H9 (cell line): ENCODE data around the gene GARNL3. TPM values are rescaled to one million over a fixed set of nuclear protein-coding genes. Genes with fewer than 3 reads are reported as not detected.

Source experiments
- DNase-seq: peaks from one replicate; pipeline ENCODE4 v3.0.0-alpha.2; 2017
- H2AFZ ChIP-seq: one replicate; pipeline ENCODE4 v1.6.1; 2013; ENCODE audit warnings: mild to moderate bottlenecking, low read length, control low read depth, moderate library complexity
- H2AK5ac ChIP-seq: 2 replicates; pipeline ENCODE4 v1.6.1; 2013; ENCODE audit warnings: low read length, control low read depth, mixed read lengths; ENCODE audit not compliant: insufficient read length
- H2BK120ac ChIP-seq: one replicate; pipeline ENCODE4 v1.6.1; 2013; ENCODE audit warnings: low read depth, mild to moderate bottlenecking, low read length, control low read depth, inconsistent platforms; ENCODE audit not compliant: poor library complexity, severe bottlenecking
- H2BK12ac ChIP-seq: 2 replicates; pipeline ENCODE4 v1.6.1; 2013; ENCODE audit warnings: low read length, control low read depth, mixed read lengths, low read depth; ENCODE audit not compliant: insufficient read length
- H2BK15ac ChIP-seq: 2 replicates; pipeline ENCODE4 v1.6.1; 2013; ENCODE audit warnings: low read depth, low read length, control low read depth
- H2BK20ac ChIP-seq: one replicate; pipeline ENCODE4 v1.6.1; 2013; ENCODE audit warnings: low read depth, mild to moderate bottlenecking, low read length, control low read depth, inconsistent platforms; ENCODE audit not compliant: poor library complexity, severe bottlenecking
- H2BK5ac ChIP-seq: 2 replicates; pipeline ENCODE4 v1.6.1; 2013; ENCODE audit warnings: low read length, control low read depth, mixed read lengths; ENCODE audit not compliant: insufficient read length
- H3K14ac ChIP-seq: 2 replicates; pipeline ENCODE4 v1.6.1; 2013; ENCODE audit warnings: low read length, control low read depth; ENCODE audit not compliant: insufficient read depth
- H3K18ac ChIP-seq: 2 replicates; pipeline ENCODE4 v1.6.1; 2013; ENCODE audit warnings: low read depth, mild to moderate bottlenecking, mixed read lengths, low read length, control low read depth; ENCODE audit not compliant: insufficient read length
- H3K23ac ChIP-seq: 2 replicates; pipeline ENCODE4 v1.6.1; 2013; ENCODE audit warnings: low read length, control low read depth, mixed read lengths, low read depth; ENCODE audit not compliant: insufficient read length
- H3K23me2 ChIP-seq: 2 replicates; pipeline ENCODE4 v1.6.1; 2013; ENCODE audit warnings: low read depth, mild to moderate bottlenecking, mixed read lengths, low read length, control low read depth; ENCODE audit not compliant: insufficient read length, poor library complexity, severe bottlenecking
- H3K27ac ChIP-seq: 2 replicates; pipeline ENCODE4 v1.5.1; 2013; ENCODE audit warnings: low read length, control low read depth, mixed read lengths, low read depth; ENCODE audit not compliant: insufficient read length
- H3K27me3 ChIP-seq: 2 replicates; pipeline ENCODE4 v1.6.1; 2013; ENCODE audit warnings: low read length, control low read depth, inconsistent platforms; ENCODE audit not compliant: insufficient read depth
- H3K4ac ChIP-seq: 2 replicates; pipeline ENCODE4 v1.6.1; 2013; ENCODE audit warnings: low read depth, mild to moderate bottlenecking, control low read depth, inconsistent platforms, low read length, moderate library complexity
- H3K4me1 ChIP-seq: 2 replicates; pipeline ENCODE4 v1.6.1; 2013; ENCODE audit warnings: low read length, control low read depth, inconsistent platforms; ENCODE audit not compliant: insufficient read depth
- H3K4me2 ChIP-seq: 2 replicates; pipeline ENCODE4 v1.6.1; 2013; ENCODE audit warnings: low read length, control low read depth, mixed read lengths; ENCODE audit not compliant: insufficient read length, insufficient read depth
- H3K56ac ChIP-seq: 2 replicates; pipeline ENCODE4 v1.6.1; 2013; ENCODE audit warnings: low read depth, mild to moderate bottlenecking, mixed read lengths, low read length, control low read depth; ENCODE audit not compliant: insufficient read length
- H3K79me1 ChIP-seq: 2 replicates; pipeline ENCODE4 v1.6.1; 2013; ENCODE audit warnings: low read depth, mild to moderate bottlenecking, moderate library complexity, low read length, control low read depth, inconsistent platforms; ENCODE audit not compliant: insufficient read depth, poor library complexity, severe bottlenecking
- H3K79me2 ChIP-seq: 2 replicates; pipeline ENCODE4 v1.6.1; 2013; ENCODE audit warnings: low read length, control low read depth, inconsistent platforms; ENCODE audit not compliant: insufficient read depth
- H3K9ac ChIP-seq: 2 replicates; pipeline ENCODE4 v1.6.1; 2013; ENCODE audit warnings: low read length, control low read depth, mixed read lengths; ENCODE audit not compliant: insufficient read length; ENCODE audit errors: extremely low read depth
- H3K9me3 ChIP-seq: one replicate; pipeline ENCODE4 v1.6.1; 2013; ENCODE audit warnings: low read depth, low read length, inconsistent platforms; ENCODE audit not compliant: control insufficient read depth
- H3T11ph ChIP-seq: one replicate; pipeline ENCODE4 v1.6.1; 2013; ENCODE audit warnings: mild to moderate bottlenecking, low read length, control low read depth, inconsistent platforms
- H4K20me1 ChIP-seq: one replicate; pipeline ENCODE4 v1.6.1; 2013; ENCODE audit not compliant: control insufficient read depth, insufficient read length, insufficient read depth
- H4K5ac ChIP-seq: 2 replicates; pipeline ENCODE4 v1.6.1; 2013; ENCODE audit warnings: low read depth, mild to moderate bottlenecking, mixed read lengths, low read length, control low read depth; ENCODE audit not compliant: insufficient read length
- H4K8ac ChIP-seq: replicated peaks from 2 replicates; pipeline ENCODE4 v1.6.1; 2013; ENCODE audit warnings: low read length, control low read depth, mixed read lengths, low read depth; ENCODE audit not compliant: insufficient read length
- H4K91ac ChIP-seq: 2 replicates; pipeline ENCODE4 v1.6.1; 2013; ENCODE audit warnings: low read depth, mild to moderate bottlenecking, moderate library complexity, mixed read lengths, low read length, control low read depth; ENCODE audit not compliant: insufficient read length
- H3K27ac Mint-ChIP-seq, 3 experiments: 2 replicates in 2 of 3; 3 replicates in 1 of 3; pipeline ENCODE4 v1.8.0; 2020 to 2021; ENCODE audit warnings: mixed read lengths in 3 of 3, mild to moderate bottlenecking in 1 of 3, moderate library complexity in 1 of 3
- H3K27me3 Mint-ChIP-seq: 2 replicates; pipeline ENCODE4 v1.8.0; 2021; ENCODE audit warnings: low read depth, mild to moderate bottlenecking, moderate library complexity, mixed read lengths
- H3K36me3 Mint-ChIP-seq, 3 experiments: 2 replicates in 2 of 3; 3 replicates in 1 of 3; pipeline ENCODE4 v1.8.0; 2020 to 2021; ENCODE audit warnings: low read depth in 3 of 3, mixed read lengths in 3 of 3; ENCODE audit not compliant: insufficient read depth in 1 of 3
- H3K4me1 Mint-ChIP-seq, 2 experiments: 2 replicates each; pipeline ENCODE4 v1.8.0; 2020; ENCODE audit warnings: mixed read lengths in 2 of 2
- H3K4me3 Mint-ChIP-seq, 2 experiments: 2 replicates in 1 of 2; 3 replicates in 1 of 2; pipeline ENCODE4 v1.8.0; 2020 to 2021; ENCODE audit warnings: mild to moderate bottlenecking in 2 of 2, mixed read lengths in 2 of 2, moderate library complexity in 1 of 2
- H3K9me3 Mint-ChIP-seq, 2 experiments: 2 replicates in 1 of 2; 3 replicates in 1 of 2; pipeline ENCODE4 v1.8.0; 2020; ENCODE audit warnings: mild to moderate bottlenecking in 2 of 2, mixed read lengths in 2 of 2, moderate library complexity in 1 of 2
- CTCF ChIP-seq: fragments of 200-600 bp; sonication (generic); conservative IDR thresholded peaks from 3 replicates; pipeline ENCODE4 v1.8.0; 2021; ENCODE audit warnings: antibody characterized with exemption, mild to moderate bottlenecking
- total RNA-seq: library from RNA; stranded (reverse); gene quantifications from 2 replicates; pipeline ENCODE4 v1.2.1, GENCODE V29; 2021

GARNL3 gene
- total RNA-seq, 1 experiment from 2014 or later: 8.7 TPM

- H3K4ac ChIP-seq: no peak overlapping the region
- H3K9me3 Mint-ChIP-seq: no peaks in the 10 kb centered on the region
- no peak overlapping the region for H3K4me3 Mint-ChIP-seq
- H4K91ac ChIP-seq: no peak overlapping the region
- no peak overlapping the region for H2AK5ac ChIP-seq
- H2BK120ac ChIP-seq: no peak overlapping the region
- H4K20me1 ChIP-seq: no peaks in the 10 kb centered on the region
- no peak overlapping the region for H3K56ac ChIP-seq
- no peak for DNase-seq
- 0 out of 7 replicates have a peak overlapping the region, but pooled peaks of 1 of the 3 experiments have one; percentile 29 for H3K27ac Mint-ChIP-seq
- H4K8ac ChIP-seq: no peak overlapping the region
- H2BK5ac ChIP-seq: no peak overlapping the region
- no peak overlapping the region for H2AFZ ChIP-seq
- no peak overlapping the region for H2BK20ac ChIP-seq
- H3K79me2 ChIP-seq: no peaks in the 10 kb centered on the region
- no peaks in the 10 kb centered on the region; the same call in 1 of the 2 replicates for H3K4me1 ChIP-seq
- no peak overlapping the region for H3K27ac ChIP-seq
- no peak overlapping the region for H3K23ac ChIP-seq
- no peaks in the 10 kb centered on the region for H3K9me3 ChIP-seq
- no peak overlapping the region for H3K4me2 ChIP-seq
- H3T11ph ChIP-seq: no peak overlapping the region
- H3K79me1 ChIP-seq: no peaks in the 10 kb centered on the region
- H3K27me3 ChIP-seq: no peaks in the 10 kb centered on the region
- no peak overlapping the region for H3K14ac ChIP-seq
- H3K36me3 Mint-ChIP-seq: peaks cover 0 to under 1% (median 0%) of the 10 kb centered on the region in 3 experiments; a peak in 2 of 7 replicates
- H3K27me3 Mint-ChIP-seq: no peaks in the 10 kb centered on the region
- H3K18ac ChIP-seq: no peak overlapping the region
- H2BK12ac ChIP-seq: no peak overlapping the region
- no peaks in the 10 kb centered on the region for H3K23me2 ChIP-seq
- H2BK15ac ChIP-seq: no peak overlapping the region
- no peak overlapping the region for H3K9ac ChIP-seq
- no peak for TF ChIP-seq CTCF
- H3K4me1 Mint-ChIP-seq: peaks cover 16 to 17% of the 10 kb centered on the region in 2 experiments
- H4K5ac ChIP-seq: no peak overlapping the region
Measured at GRCh38 chr9:127263664-127264063, 910 bp upstream of the GARNL3 start.
